Vagina (tissue), 2 donors: ENCODE data around the gene TNS3. TPM values are rescaled to one million over a fixed set of nuclear protein-coding genes. Genes with fewer than 3 reads are reported as not detected.
A peak's percentile ranks its signal among the peaks of the same experiment; 100 is the strongest.

Experiments used
- DNase-seq, 2 donors: peaks; one replicate each; pipeline ENCODE4 v3.0.0-alpha.2; 2017; ENCODE audit errors: extremely low spot score in 2 of 2
- H3K27ac ChIP-seq: fragments of 200-600 bp; sonication (generic); one replicate; pipeline ENCODE4 v1.5.1; 2019
- H3K27me3 ChIP-seq: fragments of 200-600 bp; sonication (generic); one replicate; pipeline ENCODE4 v1.5.1; 2019
- H3K36me3 ChIP-seq, 2 donors: fragments of 200-600 bp; sonication (generic); one replicate each; pipeline ENCODE4 v1.5.1; 2017 to 2019
- H3K4me1 ChIP-seq: fragments of 200-600 bp; sonication (generic); one replicate; pipeline ENCODE4 v1.5.1; 2019
- H3K4me3 ChIP-seq, 2 donors: fragments of 200-600 bp; sonication (generic); 1 replicate in 1 of 2; 2 replicates in 1 of 2; pipeline ENCODE4 v1.5.1; 2016 to 2019
- H3K9me3 ChIP-seq: fragments of 200-600 bp; sonication (generic); one replicate; pipeline ENCODE4 v1.5.1; 2019
- POLR2A ChIP-seq, 2 donors: fragments of 450-650 bp; IDR thresholded peaks; one replicate each; pipeline ENCODE4 v1.6.1; 2017; ENCODE audit warnings: antibody characterized with exemption in 2 of 2, mild to moderate bottlenecking in 2 of 2, moderate library complexity in 2 of 2
- POLR2AphosphoS5 ChIP-seq, 2 donors: sonication (generic); formaldehyde crosslinking; IDR thresholded peaks; one replicate each; pipeline ENCODE4 v1.9.0; 2017; ENCODE audit warnings: antibody characterized with exemption in 2 of 2, mild to moderate bottlenecking in 2 of 2, low read depth in 1 of 2; ENCODE audit not compliant: insufficient read depth in 1 of 2
- intact Hi-C: fragments of 100-400 bp; cut with DNase I; formaldehyde crosslinking; loops from one replicate; pipeline ENCODE4 v1.15.1; 2023
- total RNA-seq: library from RNA; depleted of rRNA; stranded (reverse); fragments of >200 nt; gene quantifications from one replicate; pipeline ENCODE4 v1.2.3, GENCODE V29; 2016
- TF ChIP-seq, protein P1 (sequence below), 3 experiments: fragments of 450-650 bp in 2 of 3; fragments of 200-600 bp in 1 of 3; sonication (generic) in 1 of 3; IDR thresholded peaks; one replicate each; pipeline ENCODE4 v1.5.1; 2017 to 2019; ENCODE audit warnings: antibody characterized with exemption in 3 of 3, mild to moderate bottlenecking in 2 of 3, moderate library complexity in 2 of 3

The TNS3 gene
- total RNA-seq, 1 donor from 2014 or later: 36.8 TPM

DNA sequence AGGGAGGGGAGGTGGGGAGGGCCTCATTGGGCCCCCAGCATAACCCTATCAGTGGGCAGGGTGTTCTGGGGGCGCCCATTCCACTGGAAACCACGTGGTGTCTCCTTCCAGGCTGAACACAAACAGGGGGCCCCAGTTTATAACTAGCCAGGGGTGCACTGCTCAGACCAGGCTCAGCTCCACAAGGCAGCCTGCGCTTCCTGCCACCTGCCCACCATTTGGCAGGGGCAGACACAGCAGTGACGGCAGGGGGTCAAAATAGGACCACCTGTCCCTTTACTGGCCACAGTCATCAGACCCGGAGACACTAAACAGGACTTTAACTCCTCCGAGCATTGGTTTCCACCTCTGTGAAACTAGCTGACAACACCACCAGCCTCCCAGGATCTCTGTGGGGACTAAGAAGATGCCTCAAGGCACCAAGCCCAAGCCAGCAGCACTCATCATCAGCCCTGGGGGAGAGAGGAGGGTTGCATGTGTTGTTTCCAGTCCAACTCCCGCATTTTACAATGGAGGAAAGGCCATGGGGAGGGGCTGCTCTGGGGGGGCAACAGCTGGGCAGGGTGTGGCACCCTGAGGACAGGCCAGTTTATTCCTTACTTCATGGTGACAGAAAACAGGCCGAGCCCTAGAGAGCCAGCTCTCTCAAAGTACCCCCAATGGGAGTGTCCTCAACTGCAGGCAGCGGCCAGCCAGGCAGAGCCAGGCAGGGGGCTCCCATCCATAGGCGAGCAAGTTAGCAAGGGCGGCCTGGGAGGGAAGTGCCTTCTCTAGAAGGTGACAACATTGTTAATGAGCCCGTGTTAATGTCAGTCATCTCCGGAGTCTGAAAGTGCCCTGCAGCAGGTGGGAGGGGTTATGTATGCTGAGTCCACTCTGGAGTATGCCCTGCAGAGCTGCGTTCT lies 127.6 kb downstream of the TNS3 start:
- DNase-seq: no peak
- Histone ChIP-seq H3K36me3 (no peaks in the 10 kb centered on the region), H3K27ac (peak overlapping the region; percentile 71), H3K27me3 (no peaks in the 10 kb centered on the region), H3K4me1 (peaks cover 42% of the 10 kb centered on the region), H3K4me3 (no peak overlapping the region), H3K9me3 (no peaks in the 10 kb centered on the region)
- TF ChIP-seq POLR2AphosphoS5 (IDR thresholded peaks at IDR 0.05; ENCODE audit: insufficient read depth in 1 of 2, low read depth in 1 of 2) (no peak), POLR2A (IDR thresholded peaks at IDR 0.05) (no peak)
- TF ChIP-seq, protein P1, sequence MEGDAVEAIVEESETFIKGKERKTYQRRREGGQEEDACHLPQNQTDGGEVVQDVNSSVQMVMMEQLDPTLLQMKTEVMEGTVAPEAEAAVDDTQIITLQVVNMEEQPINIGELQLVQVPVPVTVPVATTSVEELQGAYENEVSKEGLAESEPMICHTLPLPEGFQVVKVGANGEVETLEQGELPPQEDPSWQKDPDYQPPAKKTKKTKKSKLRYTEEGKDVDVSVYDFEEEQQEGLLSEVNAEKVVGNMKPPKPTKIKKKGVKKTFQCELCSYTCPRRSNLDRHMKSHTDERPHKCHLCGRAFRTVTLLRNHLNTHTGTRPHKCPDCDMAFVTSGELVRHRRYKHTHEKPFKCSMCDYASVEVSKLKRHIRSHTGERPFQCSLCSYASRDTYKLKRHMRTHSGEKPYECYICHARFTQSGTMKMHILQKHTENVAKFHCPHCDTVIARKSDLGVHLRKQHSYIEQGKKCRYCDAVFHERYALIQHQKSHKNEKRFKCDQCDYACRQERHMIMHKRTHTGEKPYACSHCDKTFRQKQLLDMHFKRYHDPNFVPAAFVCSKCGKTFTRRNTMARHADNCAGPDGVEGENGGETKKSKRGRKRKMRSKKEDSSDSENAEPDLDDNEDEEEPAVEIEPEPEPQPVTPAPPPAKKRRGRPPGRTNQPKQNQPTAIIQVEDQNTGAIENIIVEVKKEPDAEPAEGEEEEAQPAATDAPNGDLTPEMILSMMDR (IDR thresholded peaks at IDR 0.05): no peak
- intact Hi-C loops: no loop called here

DNA sequence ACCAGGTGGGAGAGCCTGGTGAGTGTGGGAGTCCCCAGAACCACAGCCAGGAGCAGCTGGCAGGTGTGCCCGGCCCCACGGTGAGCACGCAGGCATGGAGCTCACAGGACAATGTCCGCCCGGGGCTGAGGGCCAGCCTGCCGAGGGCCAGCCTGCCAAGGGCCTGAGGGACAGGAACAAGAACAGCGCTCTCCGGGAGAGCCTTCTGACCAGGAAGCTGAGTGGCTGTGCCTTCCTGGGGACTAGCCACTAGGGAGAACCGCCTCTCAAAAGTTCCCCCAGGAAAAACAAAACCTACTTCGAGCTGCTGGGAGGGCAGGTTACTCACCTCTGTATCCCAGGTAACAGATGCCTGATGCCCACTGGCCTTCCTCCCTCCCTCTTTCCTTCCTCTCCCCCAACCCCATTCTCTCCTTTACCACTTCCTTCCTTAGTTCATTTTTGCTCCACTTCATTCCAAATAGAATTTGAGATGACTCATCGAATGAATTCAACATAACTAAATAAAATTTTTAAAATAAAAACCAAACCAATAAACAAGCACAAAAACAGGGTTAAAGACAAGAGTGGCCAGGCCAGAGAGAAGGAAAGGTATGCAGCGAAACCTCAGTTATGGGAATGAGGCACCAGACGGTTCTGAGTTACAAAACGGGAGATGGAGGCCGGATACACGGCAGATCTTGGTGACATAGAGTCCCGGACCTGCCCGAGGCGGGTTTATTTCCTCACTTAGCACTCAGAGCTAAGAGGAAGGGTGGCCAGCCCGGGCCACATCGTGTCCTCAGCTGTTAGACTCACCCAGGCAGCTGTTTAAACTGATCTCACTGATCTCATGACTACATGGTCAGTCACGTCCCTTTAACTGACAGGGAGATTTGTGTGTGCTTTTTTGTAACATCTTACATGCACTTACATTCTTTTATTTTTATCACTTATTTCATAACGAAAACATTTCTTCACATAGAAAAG lies 128.5 kb downstream of the TNS3 start:
- no peaks in the 10 kb centered on the region for H3K36me3 ChIP-seq
- intact Hi-C loops: no loop called here
- no peaks in the 10 kb centered on the region for H3K9me3 ChIP-seq
- TF ChIP-seq POLR2AphosphoS5 (IDR thresholded peaks at IDR 0.05; ENCODE audit: insufficient read depth in 1 of 2, low read depth in 1 of 2): peak in 1 of 2 donors; percentile 5
- TF ChIP-seq POLR2A (IDR thresholded peaks at IDR 0.05): no peak
- TF ChIP-seq, protein P1 (IDR thresholded peaks at IDR 0.05): no peak
- DNase-seq: no peak
- H3K4me3 ChIP-seq: no peak overlapping the region
- H3K27me3 ChIP-seq: no peaks in the 10 kb centered on the region
- peak overlapping the region; percentile 71 for H3K27ac ChIP-seq
- peaks cover 39% of the 10 kb centered on the region for H3K4me1 ChIP-seq

DNA sequence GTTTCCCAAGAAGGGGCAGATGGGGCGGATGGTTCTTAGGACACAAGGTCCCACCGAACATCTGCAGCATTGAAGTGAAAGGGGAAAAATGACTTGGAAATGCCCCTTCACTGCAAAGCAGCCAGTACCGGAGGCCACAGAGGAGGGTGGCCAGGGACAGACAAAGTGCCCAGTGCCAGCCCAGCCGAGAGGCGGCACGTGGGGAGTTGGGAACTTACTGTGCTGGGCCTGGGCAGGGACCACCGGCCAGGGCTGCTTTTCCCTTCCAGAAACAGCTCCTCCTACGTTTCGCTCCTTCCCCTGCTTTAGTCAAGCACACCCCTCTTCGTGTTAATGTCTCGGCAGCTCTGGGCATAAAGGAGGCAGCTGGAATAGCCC lies 129.2 kb downstream of the TNS3 start:
- no peak overlapping the region for H3K4me3 ChIP-seq
- no peaks in the 10 kb centered on the region for H3K27me3 ChIP-seq
- TF ChIP-seq POLR2AphosphoS5 (IDR thresholded peaks at IDR 0.05; ENCODE audit: insufficient read depth in 1 of 2, low read depth in 1 of 2) (no peak), POLR2A (IDR thresholded peaks at IDR 0.05) (no peak)
- TF ChIP-seq, protein P1 (IDR thresholded peaks at IDR 0.05): no peak
- no peaks in the 10 kb centered on the region for H3K36me3 ChIP-seq
- no peaks in the 10 kb centered on the region for H3K9me3 ChIP-seq
- intact Hi-C loops: no loop called here
- peaks cover 34% of the 10 kb centered on the region for H3K4me1 ChIP-seq
- DNase-seq: no peak
- H3K27ac ChIP-seq: peak overlapping the region; percentile 58

DNA sequence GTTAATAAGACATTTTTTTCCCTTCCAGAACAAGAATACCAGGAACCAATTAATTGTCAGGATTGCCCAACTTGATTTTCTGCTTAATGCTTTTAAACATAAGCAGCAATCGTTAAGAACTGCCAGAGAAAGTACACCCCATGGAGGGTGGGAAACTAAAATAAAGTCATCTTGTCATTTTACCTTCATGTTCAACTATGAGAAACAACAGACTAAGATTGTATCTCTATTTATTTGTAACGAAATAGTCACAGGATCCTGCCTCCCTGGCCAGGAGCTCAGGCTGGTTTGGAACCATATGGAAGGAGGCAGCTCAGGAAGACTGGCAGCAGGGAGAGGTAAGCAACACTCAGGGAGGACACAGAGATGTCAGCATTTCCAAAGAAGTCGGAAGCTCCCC lies 129.6 kb downstream of the TNS3 start:
- Histone ChIP-seq H3K36me3 (no peaks in the 10 kb centered on the region), H3K27me3 (no peaks in the 10 kb centered on the region), H3K4me3 (no peak overlapping the region), H3K4me1 (peaks cover 30% of the 10 kb centered on the region), H3K27ac (peak overlapping the region; percentile 58), H3K9me3 (no peaks in the 10 kb centered on the region)
- TF ChIP-seq, protein P1 (IDR thresholded peaks at IDR 0.05): no peak
- no peak for TF ChIP-seq POLR2A (IDR thresholded peaks at IDR 0.05)
- TF ChIP-seq POLR2AphosphoS5 (IDR thresholded peaks at IDR 0.05; ENCODE audit: insufficient read depth in 1 of 2, low read depth in 1 of 2): no peak
- intact Hi-C loops: no loop called here
- DNase-seq: no peak
